ENCODE results near the gene NOL4L. TPM values are rescaled to one million over a fixed set of nuclear protein-coding genes. Genes with fewer than 3 reads are reported as not detected.

Gene NOL4L
- total RNA-seq, 1 donor from 2014 or later, result 90.6 TPM

GRCh38 chr20:32603046-32603726 is 18.1 kb upstream of the NOL4L start:
- no peak for TF ChIP-seq CTCF (IDR thresholded peaks at IDR 0.05; ENCODE audit: unreplicated experiment)
- no peak overlapping the region for H3K4me3 Mint-ChIP-seq
- no peak for DNase-seq (ENCODE audit: low spot score in 2 of 2, unreplicated experiment in 2 of 2)
- no peaks in the 10 kb centered on the region for H3K36me3 Mint-ChIP-seq
- H3K9me3 Mint-ChIP-seq, result no peaks in the 10 kb centered on the region
- peaks cover 6% of the 10 kb centered on the region for H3K4me1 Mint-ChIP-seq
- H3K27me3 Mint-ChIP-seq (ENCODE audit: low read depth), result no peaks in the 10 kb centered on the region
- H3K27ac Mint-ChIP-seq, result no peak overlapping the region

GRCh38 chr20:32602273-32602672 is 17.1 kb upstream of the NOL4L start:
- Mint-ChIP-seq H3K4me3 (no peak overlapping the region), H3K27me3 (ENCODE audit: low read depth) (no peaks in the 10 kb centered on the region)
- no peak for TF ChIP-seq CTCF (IDR thresholded peaks at IDR 0.05; ENCODE audit: unreplicated experiment)

GRCh38 chr20:32600681-32601237 is 15.6 kb upstream of the NOL4L start:
- Mint-ChIP-seq H3K4me1 (peaks cover 6% of the 10 kb centered on the region), H3K36me3 (no peaks in the 10 kb centered on the region), H3K4me3 (no peak overlapping the region), H3K9me3 (no peaks in the 10 kb centered on the region), H3K27ac (no peak overlapping the region), H3K27me3 (ENCODE audit: low read depth) (no peaks in the 10 kb centered on the region)
- TF ChIP-seq CTCF (IDR thresholded peaks at IDR 0.05; ENCODE audit: unreplicated experiment), result no peak
- DNase-seq (ENCODE audit: low spot score in 2 of 2, unreplicated experiment in 2 of 2), result no peak

More at GRCh38 chr20:32602273-32602672, 17.1 kb upstream of the NOL4L start:
- H3K9me3 Mint-ChIP-seq, result no peaks in the 10 kb centered on the region
- no peak for DNase-seq (ENCODE audit: low spot score in 2 of 2, unreplicated experiment in 2 of 2)
- no peaks in the 10 kb centered on the region for H3K36me3 Mint-ChIP-seq
- peaks cover 6% of the 10 kb centered on the region for H3K4me1 Mint-ChIP-seq
- H3K27ac Mint-ChIP-seq, result no peak overlapping the region

- Mint-ChIP-seq H3K27ac (no peak overlapping the region), H3K36me3 (no peaks in the 10 kb centered on the region), H3K4me1 (peaks cover 2% of the 10 kb centered on the region), H3K4me3 (no peak overlapping the region), H3K9me3 (no peaks in the 10 kb centered on the region), H3K27me3 (ENCODE audit: low read depth) (no peaks in the 10 kb centered on the region)
- DNase-seq (ENCODE audit: low spot score in 2 of 2, unreplicated experiment in 2 of 2), result no peak
- TF ChIP-seq CTCF (IDR thresholded peaks at IDR 0.05; ENCODE audit: unreplicated experiment), result no peak
Measured at GRCh38 chr20:32599783-32600340, 14.7 kb upstream of the NOL4L start.

GRCh38 chr20:32598606-32599005 is 13.5 kb upstream of the NOL4L start:
- Mint-ChIP-seq H3K4me1 (no peaks in the 10 kb centered on the region), H3K4me3 (no peak overlapping the region), H3K27ac (no peak overlapping the region), H3K9me3 (no peaks in the 10 kb centered on the region), H3K27me3 (ENCODE audit: low read depth) (no peaks in the 10 kb centered on the region), H3K36me3 (no peaks in the 10 kb centered on the region)
- TF ChIP-seq CTCF (IDR thresholded peaks at IDR 0.05; ENCODE audit: unreplicated experiment), result no peak
- no peak for DNase-seq (ENCODE audit: low spot score in 2 of 2, unreplicated experiment in 2 of 2)
